HG03378 (cell line): ENCODE results near the gene NR3C2.
"Not testable (repeated sequence)": the region's sequence is repeated elsewhere in the genome, so short reads cannot be mapped to it uniquely, and the experiment has no call there.

ENCODE experiments used
- ATAC-seq: cut with Tn5 transposase; IDR thresholded peaks from one replicate; pipeline ENCODE4 v1.9.1; 2021; ENCODE audit warnings: mild to moderate bottlenecking, moderate library complexity; ENCODE audit not compliant: unreplicated experiment

The NR3C2 gene

DNA sequence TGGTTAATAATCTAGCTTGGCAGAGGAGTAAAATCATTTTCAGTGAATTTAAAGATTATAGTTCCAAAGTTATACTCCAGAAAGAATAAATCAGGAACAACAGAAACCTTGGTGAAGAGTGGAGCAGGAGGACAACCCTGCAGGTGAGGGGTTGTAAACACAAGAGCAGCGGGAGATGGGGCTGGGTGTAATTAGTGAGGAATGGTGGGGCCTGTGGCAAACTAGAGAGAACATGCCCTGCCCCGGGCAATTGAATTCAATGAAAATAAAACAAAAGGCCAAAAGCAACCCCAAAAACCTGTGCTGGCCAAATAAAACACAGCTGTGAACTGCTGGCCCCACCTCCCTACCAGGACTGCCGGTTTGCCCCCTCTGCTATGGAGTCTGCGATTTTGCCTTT, 325.2 kb downstream of the NR3C2 start:
- no peak for ATAC-seq

DNA sequence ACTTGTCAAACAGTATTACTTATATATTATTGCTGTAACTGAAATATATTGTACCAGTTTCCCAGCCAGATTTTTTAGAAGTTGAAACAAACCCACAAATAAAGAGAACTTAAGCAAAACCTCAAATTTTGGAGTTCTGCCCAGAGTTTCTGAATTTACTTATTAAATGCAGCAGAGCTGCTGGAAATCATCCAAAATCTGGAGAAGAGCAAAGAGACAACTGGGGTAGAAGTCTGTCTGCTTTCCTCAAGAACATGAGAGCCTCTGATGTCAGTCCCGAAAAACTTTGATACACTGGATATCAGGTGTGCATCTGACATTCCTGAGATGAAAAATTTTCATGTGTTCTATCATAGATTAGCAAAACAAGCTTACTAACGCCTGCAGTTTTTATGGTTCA, 325.9 kb downstream of the NR3C2 start:
- ATAC-seq = no peak

DNA sequence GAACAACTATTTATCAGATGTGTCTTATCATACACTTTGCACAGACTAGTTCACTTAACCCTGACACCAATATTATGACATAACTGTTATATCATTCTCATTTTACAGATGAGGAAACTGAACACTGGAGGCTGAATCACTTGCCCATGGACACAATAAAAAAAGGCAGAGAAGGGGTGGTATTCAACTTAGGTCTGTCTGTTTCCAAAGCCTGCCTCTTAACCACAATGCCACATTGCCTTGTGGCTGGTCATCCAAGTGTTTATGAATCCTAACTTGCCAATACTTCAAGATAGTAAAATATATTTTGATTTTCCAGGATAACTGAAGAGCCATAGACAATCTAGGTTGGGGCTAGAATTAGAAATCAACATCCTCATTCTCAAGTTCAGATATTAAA, 327.8 kb downstream of the NR3C2 start:
- ATAC-seq = no peak

DNA sequence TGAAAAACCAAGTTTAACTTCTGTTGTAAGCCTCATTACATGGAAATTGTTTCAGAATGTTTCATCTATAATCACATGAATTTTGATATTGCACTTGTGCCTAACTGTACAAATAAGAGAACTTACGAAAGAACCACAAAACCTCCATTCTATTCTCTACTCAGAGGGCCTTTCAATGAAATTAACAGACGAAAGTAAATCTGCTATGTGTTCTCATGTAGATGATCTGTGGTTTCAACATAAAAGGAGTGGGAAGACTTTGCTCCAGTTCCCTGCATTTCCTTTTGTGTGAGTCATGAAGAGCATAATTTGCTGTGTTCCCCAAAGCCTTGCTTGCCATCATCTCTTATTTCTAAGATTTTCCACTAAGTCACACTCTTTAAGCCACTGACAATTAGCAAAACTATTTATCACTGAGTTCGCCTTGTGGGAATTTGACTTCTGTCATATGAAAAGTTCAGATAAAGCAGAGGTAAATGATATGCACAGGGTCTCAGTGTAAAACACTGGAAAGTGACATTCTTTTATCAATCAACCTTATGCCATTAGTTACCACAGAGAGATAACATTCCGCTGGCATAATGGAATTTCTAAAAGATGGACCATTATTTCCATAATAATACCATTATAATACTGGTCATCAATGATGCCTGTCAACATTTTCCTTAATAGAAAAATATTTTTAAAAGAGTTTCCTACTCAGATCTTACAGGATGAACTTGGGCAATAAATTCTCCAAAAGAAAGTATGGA, 329.8 kb downstream of the NR3C2 start:
- ATAC-seq = no peak

DNA sequence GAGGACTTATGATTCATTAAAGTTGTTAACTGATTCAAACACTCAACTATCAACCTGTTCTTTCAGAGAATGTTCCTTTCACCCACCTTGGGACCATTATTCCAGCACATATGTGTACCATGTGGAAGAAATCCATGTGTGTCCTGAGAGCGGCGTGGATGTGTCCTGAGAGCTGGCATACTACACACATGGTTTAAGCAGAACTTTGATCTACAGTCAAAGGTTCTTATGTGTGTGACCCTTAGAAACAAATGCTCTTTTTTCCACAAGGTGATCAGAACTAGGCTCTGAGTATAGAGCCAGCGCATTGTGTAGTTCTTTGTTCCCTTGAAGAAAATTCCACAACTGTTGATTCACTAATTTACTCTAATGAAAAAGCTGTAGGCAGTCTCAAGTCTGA, 332.0 kb downstream of the NR3C2 start:
- ATAC-seq = no peak

DNA sequence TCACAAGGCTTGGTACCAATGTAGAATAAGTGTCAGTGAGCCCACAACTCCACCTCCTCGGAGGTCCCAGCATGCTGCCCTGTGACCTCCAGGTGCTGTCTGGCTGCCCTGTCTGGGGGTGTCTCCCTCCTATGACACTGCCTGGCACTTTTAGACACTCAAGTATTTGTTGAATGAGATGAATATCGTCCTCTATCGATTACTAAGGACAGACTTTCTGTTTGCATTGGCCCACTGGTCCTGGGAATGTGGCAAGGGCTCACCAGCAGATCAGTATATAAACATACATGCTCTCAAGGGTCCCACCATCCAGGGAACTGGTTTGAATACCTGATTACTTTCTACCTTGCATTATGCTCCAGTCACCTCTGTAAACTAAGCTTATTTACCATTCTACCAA, 333.0 kb downstream of the NR3C2 start:
- ATAC-seq = no peak

DNA sequence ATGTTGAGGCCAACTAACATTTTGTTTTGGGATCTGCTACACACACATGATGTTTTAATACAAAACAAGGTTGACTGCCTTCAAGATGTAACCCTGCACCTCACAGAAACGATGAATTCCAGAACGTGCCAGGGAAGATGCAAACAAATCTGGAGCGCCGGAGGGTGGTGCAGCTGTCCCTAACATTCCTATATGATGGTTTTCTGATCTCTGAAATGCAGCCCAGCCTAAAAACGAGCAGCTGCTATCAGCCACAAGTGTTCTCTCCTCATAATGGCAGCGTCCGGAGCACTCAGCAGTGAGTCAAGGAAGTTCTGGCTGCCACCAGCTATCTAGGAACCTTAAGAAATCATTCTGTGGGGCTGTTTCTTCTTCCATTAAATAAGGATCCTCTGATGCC, 333.4 kb downstream of the NR3C2 start:
- ATAC-seq = no peak

DNA sequence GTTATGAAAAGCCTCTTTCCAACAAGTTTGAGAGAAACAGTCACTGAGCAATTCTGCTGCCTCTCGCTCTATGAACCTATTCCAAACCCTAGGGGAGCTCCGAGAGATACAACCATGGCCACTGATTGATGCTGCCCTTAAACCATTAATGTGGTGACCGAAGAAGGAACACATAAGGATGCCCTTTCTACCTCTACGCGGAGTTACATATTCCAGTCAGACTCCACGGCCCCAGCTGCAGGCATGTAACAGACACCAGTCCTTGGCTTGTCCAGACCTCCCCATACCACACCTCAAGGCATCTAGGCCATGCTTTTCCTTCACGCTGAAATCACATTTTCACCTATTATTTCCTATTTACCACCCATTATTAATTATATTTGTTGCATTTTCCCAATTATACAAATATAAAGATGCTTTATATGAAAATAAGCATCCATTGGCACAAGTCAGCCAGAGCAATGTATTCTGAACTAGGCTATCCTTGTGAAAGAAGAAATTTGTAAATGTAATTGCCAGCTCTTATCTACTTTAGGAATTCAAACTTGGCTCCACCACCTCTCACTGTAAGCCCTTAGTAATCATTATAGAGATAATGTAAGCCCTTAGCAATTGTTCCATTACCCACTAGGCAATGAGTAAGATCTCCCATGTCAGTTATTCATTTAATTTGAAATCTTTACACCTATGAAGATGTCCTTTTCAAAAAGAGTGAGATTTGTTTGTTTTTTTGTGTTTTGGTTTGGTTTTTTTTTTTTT, 338.4 kb downstream of the NR3C2 start:
- ATAC-seq = no peak

DNA sequence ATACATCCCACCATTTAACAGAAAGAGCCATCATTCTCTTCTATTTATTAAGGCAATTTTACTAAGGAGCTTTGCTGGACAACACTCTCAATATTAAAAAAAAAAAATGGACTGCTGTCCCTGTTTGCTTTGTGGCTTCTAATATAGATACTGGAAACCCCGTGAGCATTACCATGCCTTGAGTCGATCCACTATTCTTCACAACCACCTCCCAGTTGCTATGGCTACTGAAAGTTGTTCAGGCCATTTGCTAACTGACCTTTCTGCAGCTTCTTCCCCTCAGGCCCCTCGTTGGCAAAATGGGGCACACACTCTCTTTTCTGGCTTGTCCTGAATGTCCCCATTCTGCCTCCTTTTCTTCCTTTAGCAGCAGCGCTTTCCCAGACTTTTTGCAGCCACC, 340.4 kb downstream of the NR3C2 start:
- ATAC-seq = no peak

DNA sequence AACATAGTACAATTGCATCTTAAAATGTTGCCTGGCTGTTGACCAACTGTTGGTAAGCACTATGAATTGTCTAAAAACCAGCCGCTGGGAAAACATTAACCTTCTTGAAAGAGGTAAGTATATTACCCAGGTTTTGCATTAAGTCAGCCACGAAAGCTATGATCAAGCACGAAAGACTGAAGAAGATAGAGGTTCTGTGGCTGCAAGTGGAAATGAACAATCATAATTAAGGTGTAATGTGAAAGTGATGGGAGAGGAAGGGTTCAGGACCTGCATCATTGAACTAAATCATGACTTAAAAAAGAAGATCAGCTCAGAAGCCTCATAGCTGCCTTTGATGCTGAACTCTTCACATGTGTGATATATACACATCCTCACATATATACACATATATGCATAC, 341.0 kb downstream of the NR3C2 start:
- no peak for ATAC-seq

DNA sequence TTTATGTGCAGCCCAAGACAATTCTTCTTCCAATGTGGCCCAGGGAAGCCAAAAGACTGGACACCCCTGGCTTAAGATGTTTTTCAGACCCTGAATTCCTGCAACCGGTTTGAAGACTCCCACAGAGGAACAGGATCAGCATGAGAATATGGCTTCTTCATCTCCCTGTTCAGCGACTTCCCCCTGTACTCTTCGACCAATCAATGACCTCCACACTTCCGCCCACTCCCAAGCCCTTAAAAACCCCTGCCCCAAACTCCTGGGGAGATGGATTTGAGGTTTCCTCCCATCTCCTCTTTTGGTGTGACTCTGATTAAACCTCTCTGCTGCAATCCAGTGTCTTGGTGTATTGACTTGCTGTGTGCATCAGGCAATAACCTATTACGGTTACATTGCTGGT, 344.4 kb downstream of the NR3C2 start:
- no peak for ATAC-seq

DNA sequence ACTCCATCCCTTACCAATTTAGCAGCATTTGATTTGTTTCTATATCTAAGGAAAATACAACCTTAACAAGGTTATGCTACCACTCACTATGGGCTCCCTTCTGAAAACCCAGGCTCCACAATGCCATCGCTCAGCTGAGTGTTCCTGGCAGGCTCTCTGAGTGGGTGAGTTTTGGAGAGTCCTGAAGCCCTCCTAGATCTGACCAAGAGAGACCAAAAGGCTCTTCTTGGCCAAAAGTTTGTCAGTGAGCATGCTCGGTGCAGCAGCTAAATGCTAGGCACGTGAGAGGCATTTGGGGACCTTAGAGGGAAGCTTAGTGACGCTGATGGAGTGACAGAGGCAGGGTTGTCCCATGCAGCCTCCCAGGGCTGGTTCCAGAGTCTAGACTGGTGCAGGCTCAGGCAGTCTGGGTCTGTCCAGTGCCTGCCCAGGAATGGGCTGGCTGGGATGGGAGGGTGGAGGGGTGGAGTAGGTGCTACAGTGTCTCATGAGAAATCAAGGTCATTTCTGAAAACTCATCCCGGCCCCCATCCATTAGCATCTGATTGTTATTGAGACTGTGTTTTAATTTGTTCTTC, 346.8 kb downstream of the NR3C2 start:
- ATAC-seq = no peak

DNA sequence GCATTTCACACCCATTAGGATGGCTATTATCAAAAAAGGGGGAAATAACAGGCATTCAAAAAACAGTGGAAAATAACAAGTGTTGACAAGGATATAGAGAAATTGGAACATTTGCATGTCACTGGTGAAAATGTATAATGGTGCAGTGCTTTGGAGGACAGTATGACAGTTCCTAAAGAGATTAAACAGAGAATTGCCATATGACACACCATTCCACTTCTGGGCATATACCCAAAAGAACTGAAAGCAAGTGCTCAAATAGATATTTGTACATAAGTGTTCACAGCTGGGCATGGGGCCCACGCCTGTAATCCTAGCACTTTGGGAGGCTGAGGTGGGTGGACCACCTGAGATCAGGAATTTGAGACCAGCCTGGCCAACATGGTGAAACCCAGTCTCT, 348.1 kb downstream of the NR3C2 start:
- ATAC-seq = no peak

DNA sequence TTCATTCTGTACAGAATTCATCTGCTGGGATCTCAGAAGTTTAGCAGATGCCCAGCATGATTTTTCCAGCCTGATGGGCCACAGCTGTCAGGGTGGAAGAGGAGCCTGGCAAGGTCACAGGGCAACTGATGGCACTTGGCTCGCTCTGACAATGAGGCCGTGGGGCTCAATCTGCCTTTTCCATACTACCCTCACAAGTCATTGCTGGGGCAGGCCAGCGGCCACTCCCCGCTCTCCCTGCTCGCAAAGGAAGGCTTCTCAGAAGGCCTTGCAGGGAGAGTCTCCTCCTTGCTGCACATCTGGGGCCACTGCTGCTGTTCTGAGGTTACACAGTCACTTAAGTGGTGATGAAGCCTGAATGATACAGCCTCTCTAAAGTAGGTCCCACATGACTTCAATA, 349.1 kb downstream of the NR3C2 start:
- no peak for ATAC-seq

DNA sequence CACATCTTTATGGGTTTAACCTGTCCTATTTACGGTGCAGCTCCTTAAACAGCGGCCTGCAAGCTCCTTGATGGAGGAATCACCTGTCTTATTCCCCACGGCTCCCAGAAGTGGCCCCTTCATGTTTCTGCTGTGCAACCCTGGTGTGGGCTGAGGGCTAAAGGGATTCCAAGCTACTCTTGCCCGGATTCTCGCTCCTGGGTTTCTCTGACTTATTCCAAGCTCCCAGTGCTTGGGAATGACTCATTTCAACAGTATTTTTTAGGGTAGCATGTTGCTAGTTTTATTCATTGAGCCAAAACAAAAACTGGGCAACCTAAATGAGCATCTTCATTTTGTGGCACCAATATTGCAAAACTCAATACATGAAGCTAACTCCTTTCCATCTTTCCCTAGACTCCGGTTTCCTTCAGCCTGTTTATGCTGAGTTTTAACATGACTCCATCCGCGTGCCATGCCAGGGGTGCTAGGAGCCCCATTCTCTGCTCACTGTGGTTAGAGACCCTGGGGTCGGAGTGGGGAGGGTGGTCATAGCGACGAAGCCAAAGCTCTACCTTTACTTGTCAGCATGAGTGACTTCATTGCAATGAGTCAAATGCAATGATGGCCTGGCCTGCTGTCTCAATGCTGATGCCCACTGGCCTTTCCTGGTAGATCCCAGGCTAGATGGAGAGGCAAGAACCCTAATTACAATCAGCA, 349.7 kb downstream of the NR3C2 start:
- ATAC-seq = no peak

DNA sequence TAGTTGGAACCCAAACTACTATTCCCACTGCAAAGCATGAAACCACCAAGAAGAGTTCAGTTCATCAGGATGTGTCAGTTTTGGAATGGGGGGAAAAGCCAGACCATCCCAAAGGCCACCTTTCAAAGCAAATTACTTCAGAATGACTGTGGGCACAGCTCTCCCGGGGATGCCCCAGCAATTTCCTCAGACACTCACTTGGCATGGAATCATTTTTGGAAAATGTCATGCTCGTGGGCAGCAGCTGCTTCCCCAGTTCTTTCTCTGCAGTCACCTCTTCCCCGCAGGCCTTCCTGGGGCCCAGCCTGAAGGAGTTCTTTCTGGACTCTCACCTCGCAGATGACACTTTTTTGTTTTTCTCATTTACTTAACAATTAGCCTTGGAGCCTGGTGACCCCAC, 350.3 kb downstream of the NR3C2 start:
- no peak for ATAC-seq

DNA sequence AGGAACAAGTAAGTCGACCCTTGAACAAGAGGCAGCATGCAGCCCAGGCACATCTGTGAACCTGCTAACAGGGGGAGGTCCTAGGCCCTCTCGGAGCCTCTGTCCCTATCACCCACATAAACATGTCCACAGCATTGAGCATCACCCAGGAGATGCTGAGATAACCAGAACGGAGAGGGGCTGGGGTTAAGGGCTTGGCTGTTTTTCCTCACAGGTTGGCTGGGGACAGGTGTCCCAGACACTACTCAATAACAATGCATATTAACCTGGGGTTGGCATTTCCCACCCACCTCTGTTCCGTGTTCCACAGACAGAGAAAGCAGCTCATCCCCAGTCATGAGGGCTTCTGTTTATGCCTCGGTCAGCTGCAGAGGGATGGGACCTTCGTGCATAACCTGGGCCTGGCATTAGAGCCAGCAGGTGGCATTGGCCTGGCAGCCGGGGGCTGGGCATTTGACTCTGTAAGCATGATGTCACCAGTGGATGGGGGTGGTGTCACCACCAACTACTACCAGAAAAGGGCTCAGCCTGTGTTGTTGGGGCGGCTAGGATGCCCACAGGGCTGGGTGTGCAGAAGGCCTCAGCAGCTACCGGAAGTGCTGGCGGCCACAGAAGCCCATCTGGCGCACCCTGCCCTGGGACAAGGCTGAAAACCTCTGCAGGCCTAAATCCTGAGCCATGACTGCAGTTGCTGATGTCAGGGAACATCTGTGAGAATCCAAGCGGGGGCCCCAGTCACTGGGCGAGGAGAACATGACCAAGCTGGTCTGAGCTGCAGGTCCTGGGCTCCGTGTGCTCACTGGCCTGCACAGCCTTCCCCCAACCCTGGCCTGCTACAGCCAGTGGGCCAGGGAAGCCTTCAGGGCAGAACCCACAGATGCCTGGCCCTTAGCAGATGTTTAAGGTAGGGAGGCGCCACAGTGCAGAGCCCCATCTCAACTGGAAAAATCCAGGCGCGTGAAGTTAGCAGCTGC, 351.4 kb downstream of the NR3C2 start:
- no peak for ATAC-seq

DNA sequence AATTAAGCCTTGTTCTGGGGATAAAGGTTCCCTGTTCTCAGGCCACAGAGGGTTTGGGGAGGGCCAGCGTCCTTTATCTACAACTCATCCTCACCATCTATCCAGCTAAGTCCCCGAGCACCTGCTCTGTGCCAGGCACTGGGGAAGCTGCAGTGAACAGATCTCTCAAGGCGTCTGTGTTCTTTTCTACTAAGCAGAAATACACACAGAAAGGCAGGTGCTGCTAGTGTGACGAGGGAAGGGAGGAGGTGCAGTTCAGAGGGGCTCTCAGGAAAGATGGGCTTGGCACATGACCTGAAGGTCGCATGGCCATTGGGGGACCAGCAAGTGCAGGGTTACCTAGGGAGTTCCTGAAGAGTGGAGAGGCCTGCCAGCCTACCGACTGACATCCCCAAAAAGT, 352.2 kb downstream of the NR3C2 start:
- ATAC-seq = no peak

DNA sequence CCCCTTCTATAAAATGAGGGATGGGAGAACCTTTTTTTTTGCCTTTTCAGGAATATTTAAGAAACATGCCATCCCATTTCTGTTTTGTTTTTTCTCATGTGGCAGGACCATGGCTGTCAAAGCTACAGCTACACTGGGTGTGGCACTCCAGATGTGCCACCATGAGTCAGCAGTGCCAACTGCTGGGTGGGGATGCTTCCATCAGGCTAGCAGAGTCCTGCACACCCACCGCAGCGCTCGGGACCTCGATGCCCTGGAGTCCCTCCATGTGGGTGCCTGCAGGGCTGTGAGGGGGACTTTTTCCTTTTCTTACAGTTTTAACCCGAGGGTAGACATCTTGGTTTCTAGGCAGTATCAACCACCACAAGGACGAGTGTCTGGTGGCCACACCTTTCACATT, 352.6 kb downstream of the NR3C2 start:
- ATAC-seq = no peak

DNA sequence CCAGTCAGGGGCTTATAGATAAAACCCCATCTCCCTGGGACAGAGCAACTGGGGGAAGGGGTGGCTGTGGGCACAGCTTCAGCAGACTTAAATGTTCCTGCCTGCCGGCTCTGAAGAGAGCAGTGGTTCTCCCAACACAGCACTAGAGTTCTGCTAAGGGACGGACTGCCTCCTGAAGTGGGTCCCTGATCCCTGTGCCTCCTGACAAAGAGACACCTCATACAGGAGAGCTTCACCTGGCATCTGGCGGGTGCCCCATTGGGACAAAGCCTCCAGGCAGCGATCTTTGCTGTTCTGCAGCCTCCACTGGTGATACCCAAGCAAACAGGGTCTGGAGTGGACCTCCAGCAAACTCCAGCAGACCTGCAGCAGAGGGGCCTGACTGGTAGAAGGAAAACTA, 359.1 kb downstream of the NR3C2 start:
- not testable (repeated sequence) for ATAC-seq

DNA sequence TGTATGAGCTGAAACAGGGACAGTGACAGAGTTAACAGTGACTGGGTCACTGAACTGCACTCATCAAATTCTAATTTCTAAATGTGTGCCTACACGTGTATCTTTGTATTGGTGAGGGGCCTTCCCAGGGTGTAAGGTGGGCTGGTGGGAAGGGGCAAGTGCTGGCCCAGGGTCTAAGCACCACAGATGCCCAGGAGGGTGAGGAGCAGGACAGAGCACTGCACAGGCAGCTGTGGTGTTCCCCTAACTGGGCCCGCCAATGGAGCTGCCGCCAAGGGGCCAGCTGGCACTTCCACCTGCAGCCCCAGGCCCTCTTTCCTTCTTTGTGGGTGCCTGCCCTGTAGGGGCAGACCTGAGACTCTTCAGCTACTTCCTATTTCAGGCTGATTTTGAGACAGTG, 360.5 kb downstream of the NR3C2 start:
- no peak for ATAC-seq
